Pancreas (tissue), 10 donors: ENCODE data around the gene TMEM231. TPM values are rescaled to one million over a fixed set of nuclear protein-coding genes. Genes with fewer than 3 reads are reported as not detected.
"Not testable (repeated sequence)": the region's sequence is repeated elsewhere in the genome, so short reads cannot be mapped to it uniquely, and the experiment has no call there.

Experiments
- ATAC-seq, 4 donors: fragments of 200-7000 bp; cut with Tn5 transposase; one replicate each; pipeline versions ENCODE4 v1.8.0 to v1.9.1; 2020; ENCODE audit warnings: mild to moderate bottlenecking in 4 of 4, moderate library complexity in 4 of 4
- DNase-seq, 6 donors: peaks; one replicate each; pipeline ENCODE4 v3.0.0-alpha.2; 2020
- FAIRE-seq: peaks from 2 replicates; lab custom pipeline; 2012; peaks lifted over from hg19 to GRCh38; lab: Jason Lieb, UNC
- H3K27ac ChIP-seq, 4 donors: fragments of 200-600 bp; sonication (generic); 1 replicate in 3 of 4; 2 replicates in 1 of 4; pipeline versions ENCODE4 v1.5.0 to v1.8.0; 2020
- H3K27me3 ChIP-seq, 4 donors: fragments of 200-600 bp; one replicate each; pipeline ENCODE4 v1.8.0; 2021
- H3K36me3 ChIP-seq, 3 donors: fragments of 200-600 bp; sonication (generic) in 1 of 3; one replicate each; pipeline versions ENCODE4 v1.5.0 to v1.8.0; 2020 to 2021
- H3K4me1 ChIP-seq, 3 donors: fragments of 200-600 bp; one replicate each; pipeline ENCODE4 v1.8.0; 2021
- H3K4me3 ChIP-seq, 4 donors: fragments of 200-600 bp; sonication (generic) in 2 of 4; one replicate each; pipeline versions ENCODE4 v1.5.0 to v1.8.0; 2020 to 2021
- H3K9me3 ChIP-seq, 4 donors: fragments of 200-600 bp; one replicate each; pipeline ENCODE4 v1.8.0; 2021
- CTCF ChIP-seq, 4 donors: fragments of 200-600 bp; sonication (generic) in 3 of 4; IDR thresholded peaks; one replicate each; pipeline versions ENCODE4 v1.5.0 to v1.8.0; 2021; ENCODE audit warnings: antibody characterized with exemption in 4 of 4
- WGBS, 2 donors: extraction: QIAGEN DNeasy Blood & Tissue Kit; methylation state at CpG; one replicate each; pipeline ENCODE4 v1.1.7; 2013; 5-methylcytosine and 5-hydroxymethylcytosine counted together
- intact Hi-C, 3 donors: fragments of 100-400 bp; cut with DNase I; formaldehyde crosslinking; loops; one replicate each; pipeline versions ENCODE4 v1.11.1 to v1.14.2; 2022
- polyA plus RNA-seq, 2 donors: library from polyadenylated mRNA; stranded (reverse); fragments of 200-250 nt; gene quantifications; one replicate each; pipeline ENCODE4 v1.2.3, GENCODE V29; 2013
- total RNA-seq, 6 donors: library from RNA; stranded (reverse); fragmentation: NEBNext Ultra II Directional in 4 of 6; extraction: Animal tissue kit (Norgen Biotek cat#: 25700) in 4 of 6; gene quantifications; one replicate each; pipeline versions ENCODE4 v1.2.1 to v1.2.4, GENCODE V29; 2021 to 2023
- donor health status: healthy with polysubstance abuse.
- donor health status: DM: no; HTN: no; CAD: no; lungs with moderate emphysema.
- donor health status: DM: no; HTN: no; CAD: no.
- donor health status: control.
- donor health status: control.
- donor health status: Bipolar disorder and iron deficiency.
- donor health status: DM: yes; HTN: yes; CAD: no.
- donor health status: DM: no; HTN: no; CAD: no.
- donor health status: DM: no; HTN: no; CAD: no.
- donor health status: DM: yes; HTN: yes; CAD: no.

The TMEM231 gene
- total and polyA plus RNA-seq, 8 donors: 2.5 to 6.6 (median 4.1) TPM

- 93 to 95% methylated on average over 6 of the region's 6 CpGs for WGBS, 2 donors
- no peak for FAIRE-seq
Observed at GRCh38 chr16:75593308-75593707, 37.3 kb upstream of the TMEM231 start.

GRCh38 chr16:75591927-75592326 lies 35.9 kb upstream of the TMEM231 start:
- H3K9me3 ChIP-seq, intact Hi-C loops, FAIRE-seq, H3K27ac ChIP-seq, H3K36me3 ChIP-seq, ATAC-seq, H3K27me3 ChIP-seq, H3K4me1 ChIP-seq, H3K4me3 ChIP-seq, DNase-seq: not testable (repeated sequence)
- 82 to 86% methylated on average over 7 of the region's 9 CpGs for WGBS, 2 donors

More at GRCh38 chr16:75593308-75593707, 37.3 kb upstream of the TMEM231 start:
- H3K4me3 ChIP-seq: no peak overlapping the region
- intact Hi-C loops: no loop called here
- DNase-seq: no peak
- no peaks in the 10 kb centered on the region for H3K4me1 ChIP-seq
- TF ChIP-seq CTCF (IDR thresholded peaks at IDR 0.05): no peak
- ATAC-seq: no peak
- no peak overlapping the region for H3K27ac ChIP-seq
- H3K9me3 ChIP-seq: no peaks in the 10 kb centered on the region
- no peaks in the 10 kb centered on the region for H3K36me3 ChIP-seq
- no peaks in the 10 kb centered on the region for H3K27me3 ChIP-seq

GRCh38 chr16:75590920-75591843 lies 35.1 kb upstream of the TMEM231 start:
- Histone ChIP-seq H3K27me3 (no peaks in the 10 kb centered on the region), H3K27ac (peak overlapping the region in 1 of 4 donors; percentile 2), H3K9me3 (no peaks in the 10 kb centered on the region), H3K36me3 (no peaks in the 10 kb centered on the region), H3K4me3 (no peak overlapping the region), H3K4me1 (no peaks in the 10 kb centered on the region)
- TF ChIP-seq CTCF (IDR thresholded peaks at IDR 0.05): no peak
- DNase-seq: no peak
- intact Hi-C loops: no loop called here
- WGBS, 2 donors: 72 to 77% methylated on average over 8 of the region's 8 CpGs
- FAIRE-seq: no peak
- ATAC-seq: peak; percentile 40 to 87 (median 78)

- TF ChIP-seq CTCF (IDR thresholded peaks at IDR 0.05): no peak
- DNase-seq: no peak
- FAIRE-seq: no peak
- Histone ChIP-seq H3K36me3 (no peaks in the 10 kb centered on the region), H3K4me1 (no peaks in the 10 kb centered on the region), H3K27ac (no peak overlapping the region), H3K27me3 (no peaks in the 10 kb centered on the region), H3K4me3 (no peak overlapping the region), H3K9me3 (no peaks in the 10 kb centered on the region)
- 85 to 88% methylated on average over 3 of the region's 3 CpGs for whole genome bisulfite sequencing, 2 donors
- ATAC-seq: no peak
- intact Hi-C loops: no loop called here
Observed at GRCh38 chr16:75589306-75589705, 33.3 kb upstream of the TMEM231 start.

- H3K27ac ChIP-seq: no peak overlapping the region
- WGBS, 2 donors: 93 to 94% methylated on average over 4 of the region's 4 CpGs
- H3K27me3 ChIP-seq: no peaks in the 10 kb centered on the region
- H3K4me1 ChIP-seq: no peaks in the 10 kb centered on the region
- no peak for FAIRE-seq
- ATAC-seq: no peak
- no peak for TF ChIP-seq CTCF (IDR thresholded peaks at IDR 0.05)
- no peaks in the 10 kb centered on the region for H3K36me3 ChIP-seq
- intact Hi-C loops: no loop called here
- no peaks in the 10 kb centered on the region for H3K9me3 ChIP-seq
- no peak overlapping the region for H3K4me3 ChIP-seq
- DNase-seq: no peak
Observed at GRCh38 chr16:75588716-75589115, 32.7 kb upstream of the TMEM231 start.
